Right cardiac atrium (tissue), 5 donors: ENCODE results near the gene NKAIN2. TPM values are rescaled to one million over a fixed set of nuclear protein-coding genes. Genes with fewer than 3 reads are reported as not detected.
"Not testable (repeated sequence)": the region's sequence is repeated elsewhere in the genome, so short reads cannot be mapped to it uniquely, and the experiment has no call there.

Source experiments
- ATAC-seq, 2 donors: fragments of 200-7000 bp; cut with Tn5 transposase; one replicate each; pipeline versions ENCODE4 v1.8.0 to v1.9.1; 2020; ENCODE audit warnings: moderate library complexity in 2 of 2, mild to moderate bottlenecking in 1 of 2
- DNase-seq, 3 donors: peaks; one replicate each; pipeline ENCODE4 v3.0.0-alpha.2; 2020
- H3K27ac ChIP-seq: one replicate; pipeline ENCODE4 v1.5.1; 2013; ENCODE audit warnings: mild to moderate bottlenecking, low read length, control low read depth, moderate library complexity
- H3K27me3 ChIP-seq: one replicate; pipeline ENCODE4 v1.6.1; 2013; ENCODE audit not compliant: control insufficient read depth, insufficient read depth
- H3K4me1 ChIP-seq: one replicate; pipeline ENCODE4 v1.6.1; 2013; ENCODE audit warnings: low read length; ENCODE audit not compliant: control insufficient read depth, insufficient read depth
- H3K4me3 ChIP-seq: one replicate; pipeline ENCODE4 v1.5.1; 2013; ENCODE audit warnings: low read length, control low read depth
- H3K9me3 ChIP-seq: one replicate; pipeline ENCODE4 v1.6.1; 2013; ENCODE audit warnings: low read length; ENCODE audit not compliant: control insufficient read depth
- WGBS: extraction: QIAGEN DNeasy Blood & Tissue Kit; methylation state at CpG from one replicate; pipeline ENCODE4 v1.1.7; 2013; 5-methylcytosine and 5-hydroxymethylcytosine counted together
- intact Hi-C, 4 donors: fragments of 100-400 bp; cut with DNase I; formaldehyde crosslinking; loops; one replicate each; pipeline versions ENCODE4 v1.11.0 to v1.14.0; 2022 to 2023
- polyA plus RNA-seq: library from polyadenylated mRNA; stranded (reverse); fragments of 200-250 nt; gene quantifications from one replicate; pipeline ENCODE4 v1.2.3, GENCODE V29; 2013
- total RNA-seq, 4 donors: library from RNA; stranded (reverse); fragmentation: NEBNext Ultra II Directional; extraction: Animal tissue kit (Norgen Biotek cat#: 25700); gene quantifications; one replicate each; pipeline ENCODE4 v1.2.1, GENCODE V29; 2021
- donor health status: healthy with polysubstance abuse.
- donor health status: DM: no; HTN: yes; CAD: no.
- donor health status: DM: no; HTN: no; CAD: no.
- donor health status: DM: no; HTN: yes; CAD: no; lungs with severe emphysema.
- donor health status: DM: yes; HTN: yes; CAD: no.

Gene NKAIN2
- total and polyA plus RNA-seq, 5 donors = 1.3 to 2.7 (median 1.5) TPM

DNA sequence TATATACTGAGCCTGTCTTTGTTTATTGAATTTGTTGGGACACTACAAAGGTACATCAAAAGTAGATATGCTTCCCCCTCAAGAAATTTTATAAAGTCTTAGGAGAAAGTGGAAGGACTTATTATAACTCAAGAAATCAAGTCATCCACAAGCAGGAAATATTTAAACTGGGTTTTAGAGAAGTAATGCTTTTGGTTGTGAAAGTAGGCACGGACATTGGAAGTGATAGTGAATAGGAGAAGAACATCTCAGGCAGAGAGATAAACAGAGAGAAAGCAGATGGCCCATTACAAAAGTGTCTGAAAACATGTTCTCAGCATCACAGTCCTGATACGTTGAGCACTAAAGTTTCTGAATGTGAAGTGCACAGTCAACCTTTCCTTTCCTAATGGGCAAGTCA is 742.9 kb downstream of the NKAIN2 start:
- intact Hi-C loops = no loop called here
- Histone ChIP-seq H3K9me3 (no peaks in the 10 kb centered on the region), H3K4me1 (no peaks in the 10 kb centered on the region), H3K4me3 (no peak overlapping the region), H3K27me3 (no peaks in the 10 kb centered on the region), H3K27ac (no peak overlapping the region)
- ATAC-seq (no peak), DNase-seq (no peak)
- WGBS = 19% methylated on average over 2 of the region's 2 CpGs

DNA sequence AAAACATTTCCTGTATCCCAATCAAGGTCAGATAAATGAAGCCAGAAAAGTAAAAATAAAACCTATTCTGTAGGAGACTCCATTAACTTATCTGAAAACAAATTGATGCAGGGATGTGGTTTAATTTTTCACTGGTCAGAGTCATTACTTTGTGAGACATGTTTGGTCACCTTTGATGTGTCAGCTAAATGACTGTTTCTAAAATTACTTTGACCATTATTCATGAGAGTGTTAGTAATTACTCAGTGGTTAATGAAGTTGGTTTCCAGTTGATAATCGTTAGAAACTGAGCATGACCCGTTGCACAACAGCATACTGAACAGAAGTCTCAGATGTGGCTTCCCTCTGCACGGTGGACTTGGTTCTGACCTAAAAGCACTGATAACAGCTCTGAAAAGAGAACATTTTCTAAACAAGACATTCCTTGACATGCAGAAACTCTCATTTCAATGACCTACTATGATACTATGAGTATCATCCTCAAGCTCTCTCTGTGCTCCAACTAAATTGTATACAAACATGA is 748.1 kb downstream of the NKAIN2 start:
- WGBS = 78% methylated on average over 3 of the region's 3 CpGs
- Histone ChIP-seq H3K27me3 (no peaks in the 10 kb centered on the region), H3K4me3 (no peak overlapping the region), H3K9me3 (no peaks in the 10 kb centered on the region), H3K27ac (no peak overlapping the region), H3K4me1 (no peaks in the 10 kb centered on the region)
- DNase-seq = no peak
- no peak for ATAC-seq
- intact Hi-C loops = no loop called here

DNA sequence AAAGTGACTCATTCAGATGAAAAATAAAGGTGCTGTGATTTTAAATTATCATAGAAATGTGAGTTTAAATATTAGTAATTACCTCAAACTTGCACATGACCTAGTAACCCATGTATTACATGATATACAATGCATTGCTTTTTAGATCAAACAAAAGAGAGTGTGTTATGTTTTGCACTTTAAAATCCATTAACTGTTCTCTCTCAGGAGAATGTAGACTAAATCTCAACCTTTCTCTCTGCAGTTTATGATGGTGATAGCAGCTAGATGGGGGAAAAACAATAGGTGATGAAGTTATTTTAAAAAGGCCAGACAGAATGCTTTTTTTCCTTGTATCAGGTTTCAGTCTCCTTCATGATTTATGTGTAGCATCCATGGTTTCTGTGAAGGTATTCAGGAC is 754.2 kb downstream of the NKAIN2 start:
- intact Hi-C loops = no loop called here
- no peak for DNase-seq
- ATAC-seq = no peak

DNA sequence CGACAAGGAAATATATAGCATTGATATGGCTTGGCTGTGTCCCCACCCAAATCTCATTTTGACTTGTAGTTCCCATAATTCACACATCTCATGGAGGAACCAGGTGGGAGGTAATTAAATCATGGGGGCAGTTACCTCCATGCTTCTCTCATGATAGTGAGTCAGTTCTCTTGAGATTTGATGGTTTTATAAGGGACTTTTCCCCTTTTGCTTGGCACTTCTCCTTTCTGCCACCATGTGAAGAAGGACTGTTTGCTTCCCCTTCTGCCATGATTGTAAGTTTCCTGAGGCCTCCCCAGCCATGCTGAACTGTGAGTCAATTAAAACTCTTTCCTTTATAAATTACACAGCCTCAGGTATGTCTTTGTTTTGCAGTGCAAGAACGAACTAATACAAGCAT is 756.4 kb downstream of the NKAIN2 start:
- H3K27ac ChIP-seq, DNase-seq, ATAC-seq, H3K27me3 ChIP-seq, H3K4me3 ChIP-seq, H3K9me3 ChIP-seq, H3K4me1 ChIP-seq, intact Hi-C loops: not testable (repeated sequence)
- WGBS = 76% methylated on average over 2 of the region's 2 CpGs

More for the DNA sequence above, 754.2 kb downstream of the NKAIN2 start:
- Histone ChIP-seq H3K4me3 (no peak overlapping the region), H3K27me3 (no peaks in the 10 kb centered on the region), H3K9me3 (no peaks in the 10 kb centered on the region), H3K4me1 (no peaks in the 10 kb centered on the region), H3K27ac (no peak overlapping the region)

DNA sequence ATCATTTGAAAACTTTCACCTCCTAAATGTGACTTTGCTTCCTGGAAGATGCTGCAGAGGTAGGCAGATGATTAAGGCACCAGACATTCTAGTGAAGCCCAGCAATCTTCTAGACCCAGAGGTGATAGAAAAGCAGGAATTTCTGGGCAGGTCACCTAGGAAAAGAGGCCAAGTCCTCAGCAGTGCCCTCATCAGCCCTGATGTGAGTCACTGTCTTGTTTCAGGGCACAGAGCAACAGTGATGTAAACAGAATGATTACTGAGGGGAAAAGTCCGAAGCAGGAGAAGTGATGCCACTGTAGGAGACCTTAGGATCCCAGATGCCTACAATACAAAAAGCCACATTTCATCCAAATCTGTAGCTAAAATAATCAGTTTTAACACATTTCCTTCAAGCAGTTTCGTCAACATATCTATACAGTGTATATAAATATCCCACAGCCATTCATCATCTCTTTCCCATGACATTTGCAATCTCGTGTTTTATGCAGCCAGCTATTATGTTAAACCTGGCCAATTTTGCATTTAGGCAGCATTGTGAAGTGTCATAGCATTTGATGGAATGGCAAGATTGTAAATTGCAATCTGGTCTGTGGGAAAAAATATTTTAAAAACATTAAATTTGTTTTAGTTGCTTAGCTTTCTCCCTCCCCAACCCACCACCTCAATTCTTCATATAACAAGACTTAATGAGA is 757.4 kb downstream of the NKAIN2 start:
- DNase-seq = no peak
- Histone ChIP-seq H3K4me3 (no peak overlapping the region), H3K9me3 (no peaks in the 10 kb centered on the region), H3K4me1 (no peaks in the 10 kb centered on the region), H3K27ac (no peak overlapping the region), H3K27me3 (no peaks in the 10 kb centered on the region)
- intact Hi-C loops = no loop called here
- 38% methylated on average over 3 of the region's 3 CpGs for WGBS
- ATAC-seq = no peak

DNA sequence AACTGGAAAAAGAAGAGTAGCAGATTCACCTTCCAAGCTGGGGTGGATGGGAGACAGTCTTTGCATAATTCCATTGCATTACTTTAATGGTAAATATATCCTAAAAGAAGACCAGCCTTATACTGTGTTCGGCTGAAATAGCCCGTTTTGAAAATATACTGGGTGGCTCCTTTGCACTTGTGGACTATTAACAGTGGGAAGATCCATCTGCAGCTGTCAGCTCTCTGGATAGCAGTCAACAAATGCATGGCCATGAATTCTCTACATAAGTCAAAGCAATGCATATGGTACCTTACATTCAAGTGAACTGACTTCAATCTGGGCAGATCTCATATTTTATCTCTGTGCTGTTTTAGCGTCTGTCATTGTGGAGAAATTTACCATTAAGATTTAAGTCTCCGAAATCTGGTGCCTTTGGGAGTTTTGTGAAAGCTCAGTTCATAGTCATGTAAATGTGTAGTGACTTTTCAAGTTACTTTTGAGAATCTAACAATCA is 758.0 kb downstream of the NKAIN2 start:
- WGBS = 75% methylated on average over 4 of the region's 4 CpGs
- H3K4me1 ChIP-seq = no peaks in the 10 kb centered on the region
- DNase-seq (no peak), ATAC-seq (no peak)
- no peak overlapping the region for H3K4me3 ChIP-seq
- H3K27me3 ChIP-seq = no peaks in the 10 kb centered on the region
- intact Hi-C loops = no loop called here
- H3K27ac ChIP-seq = no peak overlapping the region
- H3K9me3 ChIP-seq = no peaks in the 10 kb centered on the region

DNA sequence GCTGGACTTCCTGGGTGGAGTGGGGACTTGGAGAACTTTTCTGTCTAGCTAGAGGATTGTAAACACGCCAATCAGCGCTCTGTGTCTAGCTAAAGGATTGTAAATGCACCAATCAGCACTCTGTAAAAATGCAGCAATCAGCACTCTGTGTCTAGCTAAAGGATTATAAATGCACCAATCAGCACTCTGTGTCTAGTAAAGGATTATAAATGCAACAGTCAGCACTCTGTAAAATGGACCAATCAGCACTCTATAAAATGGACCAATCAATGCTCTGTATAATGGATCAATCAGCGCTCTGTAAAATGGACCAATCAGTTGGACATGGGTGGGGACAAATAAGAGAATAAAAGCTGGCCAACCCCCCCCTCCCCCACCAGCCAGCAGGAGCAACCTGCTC is 760.5 kb downstream of the NKAIN2 start:
- H3K27ac ChIP-seq, DNase-seq, H3K4me3 ChIP-seq, ATAC-seq, intact Hi-C loops, H3K27me3 ChIP-seq, H3K9me3 ChIP-seq, H3K4me1 ChIP-seq: not testable (repeated sequence)
- 91% methylated on average over 3 of the region's 3 CpGs for WGBS

DNA sequence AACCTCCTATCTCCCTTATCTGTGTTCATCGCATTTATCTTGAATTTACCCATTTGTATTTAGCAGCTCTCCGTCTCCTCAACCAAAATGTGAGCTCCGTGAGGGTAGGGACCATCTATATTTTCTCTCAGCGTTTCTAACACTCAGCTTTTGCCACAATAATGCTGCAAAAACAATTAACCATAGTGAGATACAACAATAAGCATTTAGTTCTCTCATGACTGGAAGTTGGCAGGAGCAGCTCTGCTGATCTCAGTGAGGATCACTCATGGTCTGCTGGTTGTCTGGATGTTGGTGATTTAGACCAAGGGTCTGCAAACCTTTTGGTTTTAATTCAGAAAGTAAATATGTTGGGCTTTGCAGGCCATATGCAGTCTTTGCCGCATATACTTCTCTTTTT is 763.7 kb downstream of the NKAIN2 start:
- DNase-seq (no peak), ATAC-seq (no peak)
- H3K27me3 ChIP-seq = no peaks in the 10 kb centered on the region
- intact Hi-C loops = no loop called here
- H3K4me1 ChIP-seq = no peaks in the 10 kb centered on the region
- WGBS = 69% methylated on average over 5 of the region's 5 CpGs
- H3K9me3 ChIP-seq = no peaks in the 10 kb centered on the region
- H3K4me3 ChIP-seq = no peak overlapping the region
- no peak overlapping the region for H3K27ac ChIP-seq

DNA sequence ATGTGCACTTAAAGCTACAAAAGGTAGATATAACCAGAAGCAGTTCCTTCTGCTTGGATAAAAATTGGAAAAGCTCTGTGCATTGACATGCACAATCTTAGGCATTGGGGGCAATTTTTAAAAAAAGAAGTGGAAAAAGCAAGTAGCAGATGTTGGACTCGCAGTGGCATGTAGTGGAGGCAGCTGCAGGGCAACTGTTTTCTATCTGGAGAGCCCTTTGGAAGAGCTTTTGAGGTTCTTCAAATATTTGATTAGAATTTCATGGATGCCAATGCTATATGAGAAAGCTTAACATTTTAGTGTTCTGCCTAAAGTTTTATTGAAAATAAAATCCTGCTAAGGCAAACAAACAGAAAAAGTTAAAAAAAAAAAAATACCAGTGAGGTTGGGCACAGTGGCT is 770.3 kb downstream of the NKAIN2 start:
- no peak overlapping the region for H3K27ac ChIP-seq
- WGBS = 68% methylated on average over 1 of the region's 1 CpG
- H3K27me3 ChIP-seq = no peaks in the 10 kb centered on the region
- H3K9me3 ChIP-seq = no peaks in the 10 kb centered on the region
- DNase-seq (no peak), ATAC-seq (no peak)
- intact Hi-C loops = no loop called here
- no peak overlapping the region for H3K4me3 ChIP-seq
- H3K4me1 ChIP-seq = no peaks in the 10 kb centered on the region

DNA sequence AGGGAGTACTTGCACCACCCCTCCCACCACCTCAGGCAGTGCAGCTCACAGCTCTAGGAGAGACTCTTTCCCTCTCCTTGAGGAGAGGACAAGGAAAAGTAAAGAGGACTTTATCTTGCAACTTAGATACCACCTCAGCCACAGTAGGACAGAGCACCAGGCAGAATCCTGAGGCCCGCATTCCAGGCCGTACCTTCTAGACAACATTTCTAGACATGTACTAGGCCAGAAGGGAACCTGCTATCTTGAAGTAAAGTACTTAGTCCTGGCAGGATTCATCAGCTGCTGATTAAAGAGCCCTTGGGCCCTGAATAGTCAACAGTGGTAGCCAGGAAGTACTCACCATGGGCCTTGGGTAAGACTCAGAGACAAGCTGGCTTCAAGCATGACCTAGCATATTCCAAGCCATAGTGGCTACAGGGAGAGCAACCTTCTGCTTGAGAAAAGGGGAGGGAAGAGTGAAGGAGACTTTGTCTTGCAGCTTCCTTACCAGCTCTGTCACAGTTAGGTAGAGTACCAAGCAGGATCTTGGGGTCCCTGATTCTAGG is 774.1 kb downstream of the NKAIN2 start:
- intact Hi-C loops = no loop called here

DNA sequence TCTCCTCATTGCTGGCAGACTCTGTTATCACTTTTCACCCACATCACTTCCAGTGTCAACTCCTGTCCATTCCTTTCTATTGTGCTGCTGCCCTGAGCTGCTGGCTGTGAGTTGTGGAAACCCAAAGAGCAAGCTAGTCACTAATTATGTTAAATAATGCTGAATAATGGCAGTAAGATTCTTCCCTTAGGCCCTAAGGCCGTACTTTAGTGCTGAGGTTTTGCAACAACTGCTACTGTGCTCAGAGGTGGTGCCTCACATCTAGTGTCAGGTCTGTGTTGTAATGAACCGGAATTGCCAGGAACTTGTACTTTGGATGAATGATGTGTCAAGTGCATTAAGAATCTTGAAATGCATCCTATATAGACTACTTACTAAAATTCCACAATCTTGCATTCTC is 786.3 kb downstream of the NKAIN2 start:
- Histone ChIP-seq H3K4me3 (no peak overlapping the region), H3K27ac (no peak overlapping the region), H3K27me3 (no peaks in the 10 kb centered on the region), H3K4me1 (no peaks in the 10 kb centered on the region), H3K9me3 (no peaks in the 10 kb centered on the region)
- intact Hi-C loops = no loop called here
- no peak for DNase-seq
- ATAC-seq = no peak
- 47% methylated on average over 2 of the region's 2 CpGs for WGBS

More for the DNA sequence above, 774.1 kb downstream of the NKAIN2 start:
- DNase-seq (no peak), ATAC-seq (no peak)
- no peak overlapping the region for H3K4me3 ChIP-seq
- no peak overlapping the region for H3K27ac ChIP-seq
- no peaks in the 10 kb centered on the region for H3K9me3 ChIP-seq
- 92% methylated on average over 2 of the region's 2 CpGs for WGBS
- no peaks in the 10 kb centered on the region for H3K4me1 ChIP-seq
- H3K27me3 ChIP-seq = no peaks in the 10 kb centered on the region
